ENCODE data around the gene TAS2R16. TPM values are rescaled to one million over a fixed set of nuclear protein-coding genes. Genes with fewer than 3 reads are reported as not detected.

The TAS2R16 gene
- total RNA-seq, 1 experiment from 2014 or later, result not detected

- Mint-ChIP-seq H3K9me3 (ENCODE audit: low read depth, unreplicated experiment) (no peaks in the 10 kb centered on the region), H3K4me3 (ENCODE audit: low read depth, unreplicated experiment) (no peak overlapping the region), H3K36me3 (ENCODE audit: insufficient read depth, unreplicated experiment) (no peaks in the 10 kb centered on the region), H3K27ac (ENCODE audit: unreplicated experiment) (no peak overlapping the region), H3K4me1 (ENCODE audit: low read depth, unreplicated experiment) (no peaks in the 10 kb centered on the region), H3K27me3 (ENCODE audit: unreplicated experiment) (no peaks in the 10 kb centered on the region)
- no peak for TF ChIP-seq CTCF (IDR thresholded peaks at IDR 0.05; ENCODE audit: unreplicated experiment)
- intact Hi-C loops (cut with micrococcal nuclease; ENCODE audit: unreplicated experiment), result no loop called here
- no TSS peak for BruUV-seq (replicated peaks)
- no peak for DNase-seq
- CTCF ChIA-PET, result no interaction called here
Observed at GRCh38 chr7:123011766-123012369, 16.4 kb upstream of the TAS2R16 start.

GRCh38 chr7:123004931-123005330 lies 9.4 kb upstream of the TAS2R16 start:
- no peak for TF ChIP-seq CTCF (IDR thresholded peaks at IDR 0.05; ENCODE audit: unreplicated experiment)
- CTCF ChIA-PET, result no interaction called here
- no peak for DNase-seq
- no peak overlapping the region for H3K27ac Mint-ChIP-seq (ENCODE audit: unreplicated experiment)
- H3K4me1 Mint-ChIP-seq (ENCODE audit: low read depth, unreplicated experiment), result no peaks in the 10 kb centered on the region
- intact Hi-C loops (cut with micrococcal nuclease; ENCODE audit: unreplicated experiment), result no loop called here
- no peak overlapping the region for H3K4me3 Mint-ChIP-seq (ENCODE audit: low read depth, unreplicated experiment)
- no TSS peak for BruUV-seq (replicated peaks)
- no peaks in the 10 kb centered on the region for H3K9me3 Mint-ChIP-seq (ENCODE audit: low read depth, unreplicated experiment)
- no peaks in the 10 kb centered on the region for H3K27me3 Mint-ChIP-seq (ENCODE audit: unreplicated experiment)
- no peaks in the 10 kb centered on the region for H3K36me3 Mint-ChIP-seq (ENCODE audit: insufficient read depth, unreplicated experiment)

- Mint-ChIP-seq H3K27me3 (ENCODE audit: unreplicated experiment) (no peaks in the 10 kb centered on the region), H3K4me1 (ENCODE audit: low read depth, unreplicated experiment) (no peaks in the 10 kb centered on the region), H3K9me3 (ENCODE audit: low read depth, unreplicated experiment) (no peaks in the 10 kb centered on the region), H3K27ac (ENCODE audit: unreplicated experiment) (no peak overlapping the region), H3K36me3 (ENCODE audit: insufficient read depth, unreplicated experiment) (no peaks in the 10 kb centered on the region), H3K4me3 (ENCODE audit: low read depth, unreplicated experiment) (no peak overlapping the region)
- CTCF ChIA-PET, result no interaction called here
- BruUV-seq (replicated peaks), result no TSS peak
- intact Hi-C loops (cut with micrococcal nuclease; ENCODE audit: unreplicated experiment), result no loop called here
- no peak for DNase-seq
- TF ChIP-seq CTCF (IDR thresholded peaks at IDR 0.05; ENCODE audit: unreplicated experiment), result no peak
Observed at GRCh38 chr7:123003539-123004126, 8.1 kb upstream of the TAS2R16 start.

- intact Hi-C loops (cut with micrococcal nuclease; ENCODE audit: unreplicated experiment), result no loop called here
- CTCF ChIA-PET, result no interaction called here
- Mint-ChIP-seq H3K4me1 (ENCODE audit: low read depth, unreplicated experiment) (no peaks in the 10 kb centered on the region), H3K4me3 (ENCODE audit: low read depth, unreplicated experiment) (no peak overlapping the region), H3K27me3 (ENCODE audit: unreplicated experiment) (peaks cover 19% of the 10 kb centered on the region), H3K9me3 (ENCODE audit: low read depth, unreplicated experiment) (no peaks in the 10 kb centered on the region), H3K27ac (ENCODE audit: unreplicated experiment) (no peak overlapping the region), H3K36me3 (ENCODE audit: insufficient read depth, unreplicated experiment) (no peaks in the 10 kb centered on the region)
- BruUV-seq (replicated peaks), result no TSS peak
- no peak for TF ChIP-seq CTCF (IDR thresholded peaks at IDR 0.05; ENCODE audit: unreplicated experiment)
- no peak for DNase-seq
Observed at GRCh38 chr7:122989577-122989976, 5.9 kb downstream of the TAS2R16 start.

Data from Calu3 (cell line).